SK-N-SH (cell line): ENCODE measurements around the gene AGAP9.
"Not testable (repeated sequence)": the region's sequence is repeated elsewhere in the genome, so short reads cannot be mapped to it uniquely, and the experiment has no call there.

Source experiments
- TF ChIP-seq, protein P1 (sequence below): IDR thresholded peaks from 2 replicates; pipeline ENCODE4 v1.6.1; 2012; ENCODE audit warnings: mild to moderate bottlenecking, low read depth, low read length, moderate library complexity
- TF ChIP-seq, protein P2 (sequence below): fragments of 200-600 bp; sonication (generic); IDR thresholded peaks from 2 replicates; pipeline ENCODE4 v1.6.1; 2017; ENCODE audit warnings: antibody characterized with exemption, mild to moderate bottlenecking, moderate library complexity

- TF ChIP-seq, protein P1, sequence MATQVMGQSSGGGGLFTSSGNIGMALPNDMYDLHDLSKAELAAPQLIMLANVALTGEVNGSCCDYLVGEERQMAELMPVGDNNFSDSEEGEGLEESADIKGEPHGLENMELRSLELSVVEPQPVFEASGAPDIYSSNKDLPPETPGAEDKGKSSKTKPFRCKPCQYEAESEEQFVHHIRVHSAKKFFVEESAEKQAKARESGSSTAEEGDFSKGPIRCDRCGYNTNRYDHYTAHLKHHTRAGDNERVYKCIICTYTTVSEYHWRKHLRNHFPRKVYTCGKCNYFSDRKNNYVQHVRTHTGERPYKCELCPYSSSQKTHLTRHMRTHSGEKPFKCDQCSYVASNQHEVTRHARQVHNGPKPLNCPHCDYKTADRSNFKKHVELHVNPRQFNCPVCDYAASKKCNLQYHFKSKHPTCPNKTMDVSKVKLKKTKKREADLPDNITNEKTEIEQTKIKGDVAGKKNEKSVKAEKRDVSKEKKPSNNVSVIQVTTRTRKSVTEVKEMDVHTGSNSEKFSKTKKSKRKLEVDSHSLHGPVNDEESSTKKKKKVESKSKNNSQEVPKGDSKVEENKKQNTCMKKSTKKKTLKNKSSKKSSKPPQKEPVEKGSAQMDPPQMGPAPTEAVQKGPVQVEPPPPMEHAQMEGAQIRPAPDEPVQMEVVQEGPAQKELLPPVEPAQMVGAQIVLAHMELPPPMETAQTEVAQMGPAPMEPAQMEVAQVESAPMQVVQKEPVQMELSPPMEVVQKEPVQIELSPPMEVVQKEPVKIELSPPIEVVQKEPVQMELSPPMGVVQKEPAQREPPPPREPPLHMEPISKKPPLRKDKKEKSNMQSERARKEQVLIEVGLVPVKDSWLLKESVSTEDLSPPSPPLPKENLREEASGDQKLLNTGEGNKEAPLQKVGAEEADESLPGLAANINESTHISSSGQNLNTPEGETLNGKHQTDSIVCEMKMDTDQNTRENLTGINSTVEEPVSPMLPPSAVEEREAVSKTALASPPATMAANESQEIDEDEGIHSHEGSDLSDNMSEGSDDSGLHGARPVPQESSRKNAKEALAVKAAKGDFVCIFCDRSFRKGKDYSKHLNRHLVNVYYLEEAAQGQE = not testable (repeated sequence)
- TF ChIP-seq, protein P2, sequence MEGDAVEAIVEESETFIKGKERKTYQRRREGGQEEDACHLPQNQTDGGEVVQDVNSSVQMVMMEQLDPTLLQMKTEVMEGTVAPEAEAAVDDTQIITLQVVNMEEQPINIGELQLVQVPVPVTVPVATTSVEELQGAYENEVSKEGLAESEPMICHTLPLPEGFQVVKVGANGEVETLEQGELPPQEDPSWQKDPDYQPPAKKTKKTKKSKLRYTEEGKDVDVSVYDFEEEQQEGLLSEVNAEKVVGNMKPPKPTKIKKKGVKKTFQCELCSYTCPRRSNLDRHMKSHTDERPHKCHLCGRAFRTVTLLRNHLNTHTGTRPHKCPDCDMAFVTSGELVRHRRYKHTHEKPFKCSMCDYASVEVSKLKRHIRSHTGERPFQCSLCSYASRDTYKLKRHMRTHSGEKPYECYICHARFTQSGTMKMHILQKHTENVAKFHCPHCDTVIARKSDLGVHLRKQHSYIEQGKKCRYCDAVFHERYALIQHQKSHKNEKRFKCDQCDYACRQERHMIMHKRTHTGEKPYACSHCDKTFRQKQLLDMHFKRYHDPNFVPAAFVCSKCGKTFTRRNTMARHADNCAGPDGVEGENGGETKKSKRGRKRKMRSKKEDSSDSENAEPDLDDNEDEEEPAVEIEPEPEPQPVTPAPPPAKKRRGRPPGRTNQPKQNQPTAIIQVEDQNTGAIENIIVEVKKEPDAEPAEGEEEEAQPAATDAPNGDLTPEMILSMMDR = not testable (repeated sequence)
These were observed 40.9 kb upstream of the AGAP9 start for GRCh38 chr10:47564318-47564717.
